ENCODE results near the gene NPPA.

GRCh38 chr1:11847667-11848372, at the start of gene NPPA:
- TF ChIP-seq CTCF (IDR thresholded peaks at IDR 0.05) (no peak), EP300 (IDR thresholded peaks at IDR 0.05; ENCODE audit: borderline replicate concordance in 1 of 2, low read depth in 1 of 2, low read length in 1 of 2) (peak in 1 of 2 experiments; percentile 64; a peak in 2 of 4 replicates), POLR2AphosphoS5 (IDR thresholded peaks at IDR 0.05; ENCODE audit: low read depth, low read length) (no peak), TCF12 (IDR thresholded peaks at IDR 0.05) (peak; percentile 21; the same call in 1 of the 2 replicates), MAX (IDR thresholded peaks at IDR 0.05; ENCODE audit: low read depth) (0 out of 2 replicates have a peak, but pooled peaks have one; percentile 32), MEF2A (IDR thresholded peaks at IDR 0.05; ENCODE audit: borderline replicate concordance, low read depth) (no peak), GABPA (IDR thresholded peaks at IDR 0.05; ENCODE audit: low read depth) (no peak), RFX5 (IDR thresholded peaks at IDR 0.05; ENCODE audit: low read length) (no peak), REST (IDR thresholded peaks at IDR 0.05; ENCODE audit: low read depth, low read length) (no peak), FOSL2 (IDR thresholded peaks at IDR 0.05; ENCODE audit: borderline replicate concordance, low read depth) (no peak)

All from SK-N-SH (cell line).